Measurements from ENCODE around the gene PALLD. TPM values are rescaled to one million over a fixed set of nuclear protein-coding genes. Genes with fewer than 3 reads are reported as not detected.

Gene PALLD
- total RNA-seq, 1 experiment from 2014 or later, result 6.5 TPM

DNA sequence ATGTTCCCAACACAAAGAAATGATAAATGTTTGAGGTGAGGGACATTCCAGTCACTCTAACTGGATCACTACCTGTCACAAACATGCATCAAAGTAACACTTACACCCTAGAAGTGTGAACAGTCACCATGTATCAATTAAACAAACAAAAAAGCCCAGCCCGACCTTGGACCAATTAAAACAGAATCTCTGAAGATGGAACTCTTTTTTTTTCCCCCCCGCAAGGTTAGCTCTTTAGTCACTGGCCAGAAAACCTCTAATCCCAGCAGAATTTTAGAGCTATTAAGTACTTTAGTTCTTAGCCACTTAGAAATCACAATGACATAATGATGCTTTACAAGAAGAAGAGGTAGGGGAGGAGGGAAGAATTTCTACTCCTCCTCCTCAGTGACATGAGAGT, 154.5 kb downstream of the PALLD start:
- Histone ChIP-seq H3K4me1 (ENCODE audit: control insufficient read depth, insufficient read depth, low read length) (no peaks in the 10 kb centered on the region), H3K36me3 (ENCODE audit: control insufficient read depth, insufficient read depth, low read length) (no peaks in the 10 kb centered on the region), H3K27me3 (ENCODE audit: control insufficient read depth, insufficient read depth, low read length) (no peaks in the 10 kb centered on the region), H3K9me3 (ENCODE audit: control insufficient read depth, insufficient read depth, low read depth, low read length) (no peaks in the 10 kb centered on the region), H3K4me3 (ENCODE audit: low read depth in 2 of 2, low read length in 2 of 2) (no peak overlapping the region), H3K27ac (ENCODE audit: low read length) (no peak overlapping the region)
- no TSS peak for BruUV-seq (replicated peaks)
- intact Hi-C loops (cut with micrococcal nuclease; ENCODE audit: unreplicated experiment) (no loop called here), in situ Hi-C loops (cut with HindIII; ENCODE audit: low pct_unique_long_range_greater_than_20kb, low sequenced_read_pairs) (no loop called here)
- ATAC-seq (no peak), DNase-seq (ENCODE audit: low read depth, low spot score) (no peak)
- TF ChIP-seq CTCF (IDR thresholded peaks at IDR 0.05) (no peak), REST (IDR thresholded peaks at IDR 0.05; ENCODE audit: insufficient read depth in 1 of 2, low read depth in 2 of 2, low read length in 1 of 2) (no peak), POLR2AphosphoS5 (IDR thresholded peaks at IDR 0.05; ENCODE audit: low read depth, low read length) (no peak)
- ChIA-PET POLR2A (no interaction called here), CTCF (no interaction called here)

GRCh38 chr4:168651864-168652263, 155.0 kb downstream of the PALLD start:
- in situ Hi-C loops (cut with HindIII; ENCODE audit: low pct_unique_long_range_greater_than_20kb, low sequenced_read_pairs), result no loop called here
- H3K4me1 ChIP-seq (ENCODE audit: control insufficient read depth, insufficient read depth, low read length), result no peaks in the 10 kb centered on the region
- ChIA-PET CTCF (no interaction called here), POLR2A (no interaction called here)
- DNase-seq (ENCODE audit: low read depth, low spot score), result no peak
- intact Hi-C loops (cut with micrococcal nuclease; ENCODE audit: unreplicated experiment), result no loop called here
- no peak overlapping the region for H3K4me3 ChIP-seq (ENCODE audit: low read depth in 2 of 2, low read length in 2 of 2)
- H3K27me3 ChIP-seq (ENCODE audit: control insufficient read depth, insufficient read depth, low read length), result no peaks in the 10 kb centered on the region
- TF ChIP-seq SIN3A (IDR thresholded peaks at IDR 0.05; ENCODE audit: borderline replicate concordance, insufficient read depth, low read depth, low read length) (no peak), REST (IDR thresholded peaks at IDR 0.05; ENCODE audit: insufficient read depth in 1 of 2, low read depth in 2 of 2, low read length in 1 of 2) (no peak), CTCF (IDR thresholded peaks at IDR 0.05) (no peak), POLR2AphosphoS5 (IDR thresholded peaks at IDR 0.05; ENCODE audit: low read depth, low read length) (no peak), TCF7L2 (IDR thresholded peaks at IDR 0.05; ENCODE audit: low read depth, low read length) (no peak)
- no peaks in the 10 kb centered on the region for H3K9me3 ChIP-seq (ENCODE audit: control insufficient read depth, insufficient read depth, low read depth, low read length)
- ATAC-seq, result no peak
- BruUV-seq (replicated peaks), result no TSS peak
- no peaks in the 10 kb centered on the region for H3K36me3 ChIP-seq (ENCODE audit: control insufficient read depth, insufficient read depth, low read length)
- no peak overlapping the region for H3K27ac ChIP-seq (ENCODE audit: low read length)

All from Panc1 (cell line).